ENCODE results near the gene CFB.

- TF ChIP-seq ZFP30 (CRISPR knock-in tag; IDR thresholded peaks at IDR 0.05) = no peak
- TF ChIP-seq, protein P1, sequence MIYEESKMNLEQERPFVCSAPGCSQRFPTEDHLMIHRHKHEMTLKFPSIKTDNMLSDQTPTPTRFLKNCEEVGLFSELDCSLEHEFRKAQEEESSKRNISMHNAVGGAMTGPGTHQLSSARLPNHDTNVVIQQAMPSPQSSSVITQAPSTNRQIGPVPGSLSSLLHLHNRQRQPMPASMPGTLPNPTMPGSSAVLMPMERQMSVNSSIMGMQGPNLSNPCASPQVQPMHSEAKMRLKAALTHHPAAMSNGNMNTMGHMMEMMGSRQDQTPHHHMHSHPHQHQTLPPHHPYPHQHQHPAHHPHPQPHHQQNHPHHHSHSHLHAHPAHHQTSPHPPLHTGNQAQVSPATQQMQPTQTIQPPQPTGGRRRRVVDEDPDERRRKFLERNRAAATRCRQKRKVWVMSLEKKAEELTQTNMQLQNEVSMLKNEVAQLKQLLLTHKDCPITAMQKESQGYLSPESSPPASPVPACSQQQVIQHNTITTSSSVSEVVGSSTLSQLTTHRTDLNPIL (CRISPR knock-in tag; IDR thresholded peaks at IDR 0.05; ENCODE audit: low read depth) = no peak
- TF ChIP-seq ZNF565 (CRISPR knock-in tag; conservative IDR thresholded peaks at IDR 0.05; ENCODE audit: low read depth) = no peak
- TF ChIP-seq RARB (CRISPR knock-in tag; IDR thresholded peaks at IDR 0.05) = no peak
- TF ChIP-seq PATZ1 (CRISPR knock-in tag; IDR thresholded peaks at IDR 0.05; ENCODE audit: borderline replicate concordance) = no peak
- no peak for TF ChIP-seq ISL1 (CRISPR knock-in tag; IDR thresholded peaks at IDR 0.05)
- no peak for TF ChIP-seq CSDC2 (CRISPR knock-in tag; IDR thresholded peaks at IDR 0.05)
- no peak for TF ChIP-seq GLIS3 (CRISPR knock-in tag; IDR thresholded peaks at IDR 0.05)
- no peak for TF ChIP-seq ZFP3 (CRISPR knock-in tag; IDR thresholded peaks at IDR 0.05)
- TF ChIP-seq TCF4 (CRISPR knock-in tag; IDR thresholded peaks at IDR 0.05; ENCODE audit: borderline replicate concordance) = no peak
- no peak for TF ChIP-seq POU6F1 (CRISPR knock-in tag; IDR thresholded peaks at IDR 0.05; ENCODE audit: borderline replicate concordance, low read depth)
- no peak for TF ChIP-seq TSHZ2 (CRISPR knock-in tag; IDR thresholded peaks at IDR 0.05)
Measured at GRCh38 chr6:31968791-31969711, 23.2 kb downstream of the CFB start.
